Adipose tissue (tissue), 3 donors: Measurements from ENCODE around the gene TMEM184A. TPM values are rescaled to one million over a fixed set of nuclear protein-coding genes. Genes with fewer than 3 reads are reported as not detected.
"Not testable (repeated sequence)": the region's sequence is repeated elsewhere in the genome, so short reads cannot be mapped to it uniquely, and the experiment has no call there.

Experiments
- H3K27ac ChIP-seq: one replicate; pipeline ENCODE4 v1.5.1; 2013; ENCODE audit warnings: low read depth, low read length
- WGBS, 3 donors: extraction: QIAGEN DNeasy Blood & Tissue Kit; methylation state at CpG; one replicate each; pipeline ENCODE4 v1.1.7; 2013; 5-methylcytosine and 5-hydroxymethylcytosine counted together
- polyA plus RNA-seq, 3 donors: library from polyadenylated mRNA; stranded (reverse); fragments of 200-250 nt; gene quantifications; one replicate each; pipeline ENCODE4 v1.2.3, GENCODE V29; 2013
- donor health status: healthy with polysubstance abuse.
- donor health status: Bipolar disorder and iron deficiency.
- donor health status: healthy.

TMEM184A gene
- polyA plus RNA-seq, 3 donors: 0.34 to 16.8 (median 0.91) TPM

DNA sequence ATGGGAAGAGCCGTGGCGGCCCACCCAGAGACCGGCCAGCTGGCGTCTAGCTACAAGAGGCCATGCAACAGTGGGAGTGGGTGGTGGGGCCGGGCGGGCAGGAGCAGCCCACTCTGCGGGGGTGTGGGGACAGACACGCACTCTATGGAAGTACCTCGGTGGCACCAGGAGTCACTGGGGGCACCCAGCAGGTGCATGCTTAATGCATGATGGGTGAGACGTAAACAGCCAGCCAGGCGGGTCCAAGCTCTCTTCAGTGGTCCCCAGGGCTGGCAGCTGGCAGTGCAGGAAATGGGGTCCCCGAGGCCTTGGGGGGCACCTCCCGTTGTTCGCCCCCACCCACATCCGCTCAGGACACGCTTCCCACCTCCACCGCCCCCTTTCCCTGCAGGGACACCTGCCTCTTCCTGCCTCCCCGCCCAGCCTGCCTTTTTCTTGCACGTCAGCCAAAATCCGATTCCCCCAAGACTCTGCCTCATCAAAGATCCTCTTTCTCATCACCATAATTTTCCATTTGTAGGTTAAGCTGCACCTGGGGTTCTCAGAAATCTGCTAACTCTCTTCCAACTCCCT lies 36.4 kb upstream of the TMEM184A start:
- no peak overlapping the region for H3K27ac ChIP-seq
- 41 to 53% (median 47%) methylated on average over 18 to 20 of the region's 20 CpGs for WGBS, 3 donors

DNA sequence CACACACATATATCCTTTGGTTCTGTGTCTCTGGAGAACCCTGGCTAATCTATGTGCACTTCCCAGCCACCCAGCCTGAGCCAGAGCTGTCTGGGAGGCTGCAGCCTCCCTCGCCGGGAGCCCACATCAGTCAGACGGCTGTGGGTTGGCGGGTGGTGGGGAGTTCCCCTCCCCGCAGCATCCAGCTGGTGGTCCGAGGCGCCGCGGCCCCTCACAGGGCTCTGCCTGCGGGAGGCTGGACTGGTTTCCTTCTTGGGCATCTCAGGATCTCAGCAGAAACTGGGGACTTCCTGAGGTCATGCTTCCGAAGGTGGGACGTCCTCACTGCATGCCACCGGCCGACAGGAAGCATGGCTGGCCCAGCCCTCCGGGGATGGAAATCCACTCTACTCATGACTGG lies 35.9 kb upstream of the TMEM184A start:
- whole genome bisulfite sequencing, 3 donors: 5 to 32% (median 7%) methylated on average over 15 of the region's 15 CpGs
- H3K27ac ChIP-seq: no peak overlapping the region

GRCh38 chr7:1591396-1591795 lies 35.4 kb upstream of the TMEM184A start:
- H3K27ac ChIP-seq: no peak overlapping the region
- 46 to 59% (median 53%) methylated on average over 6 of the region's 6 CpGs for WGBS, 3 donors

GRCh38 chr7:1590887-1591286 lies 34.9 kb upstream of the TMEM184A start:
- no peak overlapping the region for H3K27ac ChIP-seq
- 57 to 73% (median 71%) methylated on average over 9 of the region's 9 CpGs for WGBS, 3 donors

- 74 to 79% (median 76%) methylated on average over 6 of the region's 6 CpGs for WGBS, 3 donors
- H3K27ac ChIP-seq: no peak overlapping the region
These were observed 34.5 kb upstream of the TMEM184A start for GRCh38 chr7:1590476-1590875.

DNA sequence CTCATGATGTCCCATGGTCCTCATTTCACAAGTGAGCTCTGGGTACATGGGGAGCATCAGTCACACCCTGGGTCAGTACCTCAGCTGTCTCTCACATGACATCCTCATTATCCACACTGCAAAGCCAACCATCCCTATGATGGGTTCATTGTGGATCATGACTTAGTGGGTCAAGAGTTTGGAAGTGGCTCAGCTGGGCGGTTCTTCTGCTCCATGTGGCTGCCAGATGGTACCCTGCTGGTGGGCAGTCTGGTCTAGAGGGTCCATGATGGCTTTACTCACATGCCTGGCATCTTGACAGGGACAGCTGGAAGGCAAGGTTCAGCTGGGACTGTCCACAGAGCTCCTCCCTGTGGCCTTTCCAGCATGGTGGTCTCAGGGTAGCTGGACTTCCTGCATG lies 33.0 kb upstream of the TMEM184A start:
- no peak overlapping the region for H3K27ac ChIP-seq
- 97 to 100% (median 100%) methylated on average over 1 of the region's 1 CpG for WGBS, 3 donors

- no peak overlapping the region for H3K27ac ChIP-seq
- 77 to 89% (median 85%) methylated on average over 12 of the region's 12 CpGs for WGBS, 3 donors
These were observed 31.7 kb upstream of the TMEM184A start for GRCh38 chr7:1587738-1588137.

- WGBS, 3 donors: 34 to 68% (median 63%) methylated on average over 42 of the region's 42 CpGs
- H3K27ac ChIP-seq: no peak overlapping the region
These were observed 31.1 kb upstream of the TMEM184A start for GRCh38 chr7:1586827-1587705.

DNA sequence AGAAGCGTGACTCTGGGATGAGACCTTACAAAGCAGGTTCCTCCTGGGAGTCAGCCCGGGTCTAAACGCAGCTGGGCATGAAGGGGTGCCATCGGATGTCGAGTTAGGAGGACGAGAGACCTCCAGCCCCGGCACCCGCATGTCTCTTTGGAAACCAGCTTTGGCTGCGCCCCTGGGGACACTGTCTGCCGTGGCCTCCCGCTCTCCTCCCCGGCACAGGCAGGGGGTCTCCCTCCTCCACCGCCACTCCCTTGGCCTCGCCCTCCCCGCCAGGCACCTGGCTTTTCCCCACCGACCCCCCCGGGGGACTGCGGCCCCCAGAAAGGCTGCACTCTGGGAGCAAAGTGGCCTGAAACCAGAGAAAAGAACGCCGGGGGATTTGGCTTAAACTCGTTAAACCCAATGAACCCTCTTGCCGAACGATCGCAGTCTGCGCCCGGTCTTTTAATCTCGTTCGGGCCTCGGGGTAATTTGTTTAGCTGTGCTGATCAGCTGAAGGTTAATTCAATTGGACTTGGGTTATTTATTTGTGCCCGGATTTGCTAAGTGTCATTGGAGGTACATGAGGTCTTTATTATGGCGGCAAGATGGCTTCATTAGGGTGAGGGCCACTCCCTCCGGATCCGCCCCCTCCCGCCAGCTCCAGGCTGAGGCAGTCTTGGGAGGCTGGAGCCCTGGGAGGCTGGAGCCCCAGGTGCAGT lies 30.3 kb upstream of the TMEM184A start:
- WGBS, 3 donors: 83 to 90% (median 83%) methylated on average over 28 to 34 of the region's 34 CpGs
- no peak overlapping the region for H3K27ac ChIP-seq

DNA sequence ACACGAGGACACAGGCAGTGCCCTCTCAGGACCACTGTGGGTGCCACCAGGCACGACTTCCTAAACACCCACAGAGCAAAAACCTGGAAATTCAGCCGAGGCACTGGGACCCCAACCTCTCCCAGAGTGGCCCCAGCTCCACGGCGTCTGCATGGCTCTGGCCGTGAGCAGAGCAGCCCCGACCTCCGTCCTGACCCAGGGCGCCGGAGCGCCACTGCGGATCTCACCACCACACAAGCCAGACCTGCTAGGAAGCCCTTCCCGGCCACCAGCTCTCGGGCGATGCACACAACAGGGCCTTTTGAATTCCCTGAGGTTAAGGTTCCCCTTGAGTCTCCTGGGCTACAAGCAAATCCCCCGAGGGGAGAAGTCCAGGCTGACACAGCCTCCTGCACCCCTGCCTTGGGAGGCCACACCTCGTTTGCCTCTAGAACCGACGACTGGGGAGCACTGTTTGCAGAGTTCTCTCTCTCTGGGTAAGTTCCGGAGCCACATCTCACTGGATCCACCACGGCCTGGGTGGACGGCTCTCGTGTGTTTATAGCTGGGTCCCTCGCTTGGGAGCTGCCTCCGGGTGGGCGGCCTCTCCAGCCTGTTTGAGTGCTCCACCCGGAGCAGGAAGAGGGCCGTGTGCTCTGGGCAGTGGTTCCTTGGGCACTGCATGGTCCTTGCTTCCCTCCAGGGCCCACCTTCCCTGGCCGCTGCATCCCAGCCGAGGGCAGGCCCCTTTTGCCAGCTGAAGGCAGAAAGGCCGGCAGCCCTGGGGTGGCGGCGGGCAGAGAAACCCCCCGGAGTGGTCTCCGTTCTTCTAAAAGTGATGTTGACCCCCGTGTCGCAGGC lies 29.4 kb upstream of the TMEM184A start:
- H3K27ac ChIP-seq: no peak overlapping the region
- 88 to 92% (median 92%) methylated on average over 34 to 37 of the region's 37 CpGs for WGBS, 3 donors

DNA sequence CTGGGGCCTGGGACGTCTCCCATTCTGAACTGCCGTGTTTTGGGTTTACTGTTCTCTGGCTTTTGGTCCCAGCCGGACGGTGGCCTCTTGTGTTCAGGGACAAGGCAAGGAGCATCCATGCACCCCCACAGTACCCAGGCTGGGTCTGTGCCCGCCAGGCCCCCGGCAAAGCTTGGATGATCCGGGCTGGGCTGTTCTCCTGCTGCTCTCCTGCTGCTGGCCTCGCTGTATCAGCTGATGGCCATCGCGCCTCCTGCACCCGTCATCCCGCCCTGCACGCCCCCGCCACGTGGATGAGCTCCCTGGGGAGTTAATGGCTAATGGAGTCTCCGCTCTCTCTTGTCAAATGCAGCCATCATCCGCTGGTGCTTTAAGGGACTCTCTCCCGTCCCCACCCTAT lies 28.7 kb upstream of the TMEM184A start:
- H3K27ac ChIP-seq: no peak overlapping the region
- 87 to 93% (median 88%) methylated on average over 18 of the region's 18 CpGs for WGBS, 3 donors

DNA sequence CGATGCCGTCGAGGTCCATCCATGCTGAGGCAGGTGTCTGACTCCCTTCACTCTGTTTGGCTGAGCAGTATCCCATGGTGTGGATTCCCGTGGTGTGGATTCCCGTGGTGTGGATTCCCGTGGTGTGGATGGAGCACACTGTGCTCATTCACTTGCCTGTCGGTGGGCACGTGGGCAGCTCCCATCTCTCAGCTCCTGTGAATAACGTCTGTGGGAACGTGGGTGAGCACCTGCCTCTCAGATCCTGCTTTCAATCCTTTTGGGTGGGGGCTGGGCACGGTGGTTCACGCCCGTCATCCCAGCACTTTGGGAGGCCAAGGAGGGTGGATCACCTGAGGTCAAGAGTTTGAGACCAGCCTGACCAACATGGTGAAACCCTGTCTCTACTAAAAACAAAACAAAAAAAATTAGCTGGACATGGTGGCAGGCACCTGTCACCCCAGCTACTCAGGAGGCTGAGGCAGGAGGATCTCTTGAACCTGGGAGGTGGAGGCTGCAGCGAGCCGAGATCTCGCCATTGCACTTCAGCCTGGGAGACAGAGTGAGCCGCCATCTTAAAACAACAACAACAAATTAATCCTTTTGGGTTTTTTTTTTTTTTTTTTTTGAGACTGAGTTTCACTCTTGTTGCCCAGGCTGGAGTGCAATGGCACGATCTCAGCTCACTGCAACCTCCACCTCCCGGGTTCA lies 27.4 kb upstream of the TMEM184A start:
- H3K27ac ChIP-seq: not testable (repeated sequence)
- WGBS, 3 donors: 85 to 89% (median 89%) methylated on average over 18 to 19 of the region's 19 CpGs

GRCh38 chr7:1580422-1581030 lies 24.5 kb upstream of the TMEM184A start:
- 86 to 90% (median 89%) methylated on average over 19 of the region's 19 CpGs for WGBS, 3 donors
- H3K27ac ChIP-seq: no peak overlapping the region

DNA sequence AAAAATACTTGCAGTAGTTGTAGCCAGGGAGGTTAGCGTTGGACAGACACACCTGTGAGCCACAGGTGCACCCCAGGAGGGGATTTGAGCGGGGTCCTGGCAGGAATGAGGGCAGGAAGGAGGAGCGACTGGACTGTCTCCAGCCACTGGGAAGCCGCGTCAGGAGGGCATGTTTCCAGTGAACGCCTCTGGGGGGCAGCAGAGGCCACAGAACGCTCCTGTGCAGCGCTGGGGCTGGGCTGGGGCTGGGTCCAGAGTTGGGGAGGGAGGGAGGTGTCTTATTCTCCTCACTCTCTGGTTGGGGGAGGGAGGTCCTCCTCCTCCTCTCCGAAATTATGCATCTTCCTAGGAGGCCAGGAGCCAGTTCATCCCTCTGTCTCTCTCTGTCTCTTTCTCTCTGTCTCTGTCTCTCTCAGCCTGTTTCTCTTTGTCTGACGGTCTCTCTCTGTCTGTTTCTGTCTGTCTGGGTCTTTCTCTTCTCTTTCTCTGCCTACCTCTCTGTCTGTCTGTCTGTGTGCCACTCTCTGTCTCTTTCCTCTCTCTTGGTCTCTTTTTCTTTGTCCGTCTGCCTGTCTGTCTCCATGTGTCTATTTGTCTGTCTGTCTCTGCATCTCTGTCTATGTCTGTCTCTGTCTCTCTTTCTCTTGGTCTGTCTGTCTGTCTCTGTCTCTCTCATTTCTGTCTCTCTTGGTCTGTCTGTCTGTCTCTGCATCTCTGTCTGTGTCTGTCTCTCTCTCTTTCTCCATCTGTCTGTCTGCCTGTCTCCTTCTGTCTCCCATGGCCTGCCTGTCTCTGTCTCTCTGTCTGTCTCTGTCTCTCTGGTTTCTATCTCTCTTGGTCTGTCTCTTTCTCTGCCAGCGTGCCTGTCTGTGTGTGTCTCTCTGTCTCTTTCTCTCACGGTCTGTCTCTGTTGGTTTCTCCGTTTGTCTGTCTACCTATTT lies 23.7 kb upstream of the TMEM184A start:
- 26 to 31% (median 27%) methylated on average over 12 to 14 of the region's 14 CpGs for WGBS, 3 donors

DNA sequence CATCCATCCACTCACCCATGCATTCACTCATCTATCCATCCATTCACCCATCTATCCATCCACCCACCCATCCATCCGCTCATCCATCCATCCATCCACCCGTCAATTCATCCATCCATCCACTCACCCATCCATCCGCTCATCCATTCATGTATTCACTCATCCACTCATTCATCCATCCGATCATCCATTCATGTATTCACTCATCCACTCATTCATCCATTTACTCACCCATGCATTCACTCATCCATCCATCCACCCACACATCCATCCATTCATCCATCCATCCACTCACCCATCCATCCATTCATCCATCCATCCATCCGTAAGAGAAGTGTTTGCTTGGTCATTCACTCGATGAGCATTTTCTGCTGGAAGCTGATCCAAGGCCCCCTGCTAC lies 22.5 kb upstream of the TMEM184A start:
- 93 to 94% (median 93%) methylated on average over 6 of the region's 6 CpGs for WGBS, 3 donors
- H3K27ac ChIP-seq: no peak overlapping the region

More for the DNA sequence above, 23.7 kb upstream of the TMEM184A start:
- no peak overlapping the region for H3K27ac ChIP-seq

DNA sequence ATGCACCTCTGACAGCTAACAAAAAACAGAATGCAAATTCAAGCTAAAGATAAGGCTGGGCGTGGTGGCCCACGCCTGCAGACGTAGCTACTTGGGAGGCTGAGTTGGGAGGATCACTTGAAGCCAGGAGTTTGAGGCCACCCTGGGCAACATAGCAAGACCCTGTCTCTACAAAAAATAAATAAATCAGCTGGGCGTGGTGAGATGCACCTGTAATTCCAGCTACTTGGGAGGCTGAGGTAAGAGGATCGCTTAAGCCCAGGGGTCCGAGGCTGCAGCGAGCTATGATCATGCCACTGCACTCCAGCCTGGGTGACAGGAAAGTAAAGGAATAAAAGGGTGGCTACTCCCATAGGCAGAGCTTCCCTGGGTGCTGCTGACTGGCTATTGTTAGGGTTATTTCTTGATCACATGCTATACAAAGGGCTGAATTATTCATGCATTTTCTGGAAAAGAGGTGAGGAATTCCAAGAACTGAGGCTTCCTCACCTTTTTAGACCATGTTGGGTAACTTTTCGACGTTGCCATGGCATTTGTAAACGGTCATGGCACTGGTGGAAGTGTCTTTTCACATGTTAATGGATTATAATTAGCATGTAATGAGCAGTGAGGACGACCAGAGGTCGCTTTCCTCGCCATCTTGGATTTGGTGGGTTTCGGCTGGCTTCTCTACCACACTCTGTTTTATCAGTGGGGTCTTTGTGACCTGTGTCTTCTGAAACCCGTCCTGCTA lies 20.7 kb upstream of the TMEM184A start:
- 70 to 84% (median 74%) methylated on average over 15 of the region's 15 CpGs for WGBS, 3 donors
- H3K27ac ChIP-seq: no peak overlapping the region
